HG03520 (cell line): Measurements from ENCODE around the gene IFNA5.

Experiments
- ATAC-seq: cut with Tn5 transposase; IDR thresholded peaks from one replicate; pipeline ENCODE4 v1.9.1; 2021; ENCODE audit warnings: mild to moderate bottlenecking, moderate library complexity; ENCODE audit not compliant: unreplicated experiment

Gene IFNA5

DNA sequence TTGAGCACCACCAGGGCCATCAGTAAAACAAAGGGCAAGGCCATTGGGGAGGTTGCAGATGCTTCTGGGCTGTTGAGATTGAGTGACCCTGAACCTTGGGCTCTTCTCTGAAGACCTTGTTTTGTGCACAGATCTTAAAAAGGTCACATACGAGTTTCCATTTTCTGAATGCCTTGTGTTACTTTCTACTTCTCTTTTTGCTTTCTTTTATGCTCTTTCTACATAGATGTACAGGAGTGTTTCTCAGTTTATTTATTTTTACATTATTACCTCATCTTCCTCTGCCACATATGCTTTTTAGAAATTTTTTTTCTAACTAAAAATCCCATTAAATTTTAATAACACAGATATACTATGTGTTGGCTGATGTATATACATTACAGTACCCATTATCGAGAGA lies at the start of gene IFNA5:
TSS of gene IFNA5 (minus strand) at position 101 of the 400 bp plus-strand sequence. CDS start at position 44, 57 bp downstream.
- ATAC-seq = no peak

DNA sequence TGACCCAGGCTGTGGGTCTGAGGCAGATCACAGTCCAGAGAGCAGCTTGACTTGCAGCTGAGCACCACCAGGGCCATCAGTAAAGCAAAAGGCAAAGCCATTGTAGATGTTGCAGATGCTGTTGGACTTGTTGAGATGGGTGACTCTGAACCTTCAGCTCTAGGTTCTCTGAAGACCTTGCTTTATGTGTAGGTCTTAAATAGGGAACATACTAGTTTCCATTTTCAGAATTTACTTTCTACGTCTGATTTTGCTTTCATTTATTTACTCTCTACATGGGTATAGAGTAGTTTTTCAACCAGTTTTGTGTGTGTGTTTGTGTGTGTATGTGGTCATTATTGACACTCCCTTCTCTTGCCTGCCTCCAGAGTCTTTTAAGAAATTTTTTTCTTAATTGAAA lies 45.7 kb upstream of the IFNA5 start, which contains the start of gene IFNA6:
TSS of gene IFNA6 (minus strand) at position 101 of the 400 bp plus-strand sequence. CDS start at position 101, 0 bp downstream.
- no peak for ATAC-seq

DNA sequence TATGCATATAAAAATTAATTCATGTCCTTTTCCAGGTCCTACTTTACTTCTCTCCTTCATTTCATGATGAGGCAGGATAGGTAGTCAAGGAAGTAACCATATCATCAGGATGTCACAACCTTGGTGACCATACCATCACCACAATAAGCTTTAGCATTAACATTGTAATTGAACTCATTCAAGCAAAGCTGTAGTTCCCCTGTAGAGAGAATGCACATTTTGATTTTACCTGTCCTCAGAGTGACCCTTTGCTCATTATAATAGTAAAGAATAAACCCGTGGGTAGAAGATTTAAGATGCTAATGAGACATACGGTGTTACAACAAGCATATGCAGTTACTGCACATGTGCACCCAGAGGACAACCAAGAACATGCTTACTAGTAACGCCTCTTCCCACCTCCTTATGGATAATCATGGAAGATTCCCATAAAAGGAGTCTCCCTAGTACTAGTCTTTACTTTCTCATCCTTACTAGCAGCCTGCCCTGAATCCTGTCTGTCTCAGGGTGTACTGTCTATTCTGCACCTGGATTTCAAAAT lies 43.4 kb upstream of the IFNA5 start:
- no peak for ATAC-seq

DNA sequence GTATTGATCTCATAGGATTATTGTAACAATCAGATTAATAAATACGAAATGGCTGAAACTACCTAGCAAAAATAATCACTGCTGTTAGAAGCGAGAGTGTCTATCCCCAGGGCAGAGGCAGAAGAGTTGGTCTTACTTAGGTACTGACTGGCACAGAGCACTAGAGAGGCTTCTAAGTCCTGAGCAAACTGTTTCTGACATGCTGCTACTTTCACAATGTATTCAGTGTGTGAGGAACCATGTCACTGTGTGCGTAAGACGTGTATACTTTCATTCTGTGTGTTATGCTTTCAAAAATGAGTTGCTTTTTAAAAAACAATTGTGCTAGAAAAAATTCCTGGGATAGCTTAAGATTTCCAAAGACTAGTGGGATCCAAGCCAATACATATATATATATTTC lies 35.6 kb upstream of the IFNA5 start:
- ATAC-seq = no peak

DNA sequence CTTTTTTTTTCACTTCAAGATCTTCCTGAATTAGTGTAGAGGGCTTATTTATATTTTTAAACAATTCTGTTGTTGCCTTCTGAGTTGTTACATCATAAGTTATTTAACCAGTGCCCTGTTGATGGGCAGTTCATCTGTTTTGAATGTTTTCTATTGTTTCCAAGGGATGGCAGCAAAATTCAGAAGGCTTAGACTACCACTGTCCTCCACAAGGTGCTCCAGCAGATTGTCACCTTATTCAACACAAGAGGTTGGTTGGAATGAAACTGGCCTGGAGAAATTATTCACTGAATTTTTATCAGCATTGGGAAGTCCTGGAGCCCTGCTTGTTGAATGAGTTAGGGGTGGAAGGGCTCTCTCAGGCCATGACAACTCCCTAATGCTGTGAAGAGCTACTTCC lies 31.3 kb upstream of the IFNA5 start:
- no peak for ATAC-seq

DNA sequence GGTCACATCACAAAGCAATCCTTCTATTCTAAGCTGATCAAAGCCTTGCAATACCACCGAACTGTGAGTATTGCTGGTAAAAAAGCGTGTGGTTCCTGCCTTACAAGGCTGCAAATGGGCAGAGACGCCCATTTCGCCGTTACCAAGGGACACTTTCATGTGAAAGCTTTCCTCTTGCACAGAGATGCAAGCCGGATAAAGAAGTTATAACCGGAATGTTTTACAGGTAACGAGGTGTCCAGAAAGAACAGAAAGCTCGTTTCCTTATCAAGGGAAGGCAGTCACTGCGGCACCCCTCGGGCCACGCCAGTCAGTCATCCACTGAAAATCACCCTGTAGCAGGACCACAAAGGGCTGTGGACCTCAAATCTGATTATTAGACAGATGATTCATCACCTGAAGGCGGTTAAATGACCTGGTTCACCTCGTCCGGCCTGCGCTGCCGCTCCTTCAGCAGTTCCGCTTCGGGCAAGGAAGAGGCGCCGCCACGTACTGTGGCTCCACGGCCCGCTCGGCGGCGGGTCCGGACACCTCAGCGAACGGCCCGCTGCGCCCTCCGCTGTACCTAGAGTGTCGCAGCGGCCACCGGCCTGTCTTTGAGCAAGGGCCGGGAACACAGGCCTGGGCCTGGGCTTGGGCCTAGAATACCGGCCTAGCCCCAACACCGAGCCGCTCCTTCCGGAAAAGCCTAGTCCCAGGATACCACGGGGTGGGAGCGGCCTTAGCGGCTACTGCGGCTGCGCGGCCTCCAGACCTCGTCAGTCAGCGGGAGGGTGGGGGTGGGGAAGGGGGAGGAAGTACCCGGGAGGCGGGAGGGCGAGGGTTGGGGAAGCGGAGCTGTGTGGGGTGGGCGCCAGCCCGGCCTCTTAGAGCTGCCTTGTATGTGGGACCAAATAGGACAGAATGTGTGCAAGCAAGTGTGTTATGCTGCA lies 29.9 kb upstream of the IFNA5 start, which contains the start of gene KLHL9:
TSS of gene KLHL9 (minus strand) at position 704 of the 932 bp plus-strand sequence. CDS start at position 159, 545 bp downstream.
- ATAC-seq = peak; percentile 81

DNA sequence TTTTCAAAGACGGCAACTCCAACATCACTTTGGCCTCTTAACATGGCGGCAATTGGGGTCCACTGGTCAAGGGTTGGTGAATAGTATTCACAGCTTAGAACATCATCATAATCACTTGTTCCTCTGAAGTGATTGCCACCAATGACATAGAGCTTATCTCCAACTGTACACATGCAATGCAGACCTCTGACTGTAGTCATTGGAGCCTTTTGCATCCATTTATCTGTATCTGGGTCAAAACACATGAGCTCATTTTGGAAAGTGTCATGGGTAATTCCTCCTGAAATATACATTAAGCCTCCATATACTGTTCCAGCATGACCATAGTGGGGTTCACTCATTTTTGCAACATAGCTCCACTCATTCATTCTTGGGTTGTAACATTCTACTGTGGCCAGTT lies 28.1 kb upstream of the IFNA5 start:
- ATAC-seq = no peak

DNA sequence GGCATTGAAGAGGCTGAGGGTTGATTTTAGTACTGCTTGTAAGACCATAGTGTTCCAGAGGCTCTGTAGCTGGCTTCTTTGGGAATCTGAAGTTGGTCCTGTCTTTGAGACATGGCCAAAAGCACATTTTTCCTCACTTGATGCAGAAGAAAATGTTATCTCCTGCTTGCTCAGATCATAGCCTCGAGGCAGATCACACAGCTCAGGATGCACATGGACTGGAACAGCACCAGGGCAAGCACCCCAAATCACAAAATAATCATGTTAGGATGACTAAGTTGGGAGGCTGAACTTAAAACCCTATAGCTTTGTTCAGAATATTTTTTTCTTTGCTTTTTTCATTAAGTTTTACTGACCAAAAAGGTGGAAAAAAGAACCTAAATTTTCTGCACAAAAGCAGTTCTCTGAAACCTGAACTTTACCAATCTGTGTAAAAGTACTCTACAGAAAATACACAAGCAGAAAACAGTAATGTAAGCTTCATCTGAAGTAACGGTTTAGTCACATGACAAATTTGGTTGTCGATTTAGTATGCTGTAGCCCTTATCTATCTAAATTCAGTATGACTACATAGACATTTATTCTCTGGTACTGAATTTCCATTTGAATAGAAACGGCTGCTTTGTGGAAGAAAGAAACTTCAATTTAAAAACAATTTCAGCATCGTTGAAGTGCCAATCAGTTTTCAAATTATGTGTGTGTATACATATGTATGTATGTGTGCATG lies 26.7 kb upstream of the IFNA5 start:
- no peak for ATAC-seq

DNA sequence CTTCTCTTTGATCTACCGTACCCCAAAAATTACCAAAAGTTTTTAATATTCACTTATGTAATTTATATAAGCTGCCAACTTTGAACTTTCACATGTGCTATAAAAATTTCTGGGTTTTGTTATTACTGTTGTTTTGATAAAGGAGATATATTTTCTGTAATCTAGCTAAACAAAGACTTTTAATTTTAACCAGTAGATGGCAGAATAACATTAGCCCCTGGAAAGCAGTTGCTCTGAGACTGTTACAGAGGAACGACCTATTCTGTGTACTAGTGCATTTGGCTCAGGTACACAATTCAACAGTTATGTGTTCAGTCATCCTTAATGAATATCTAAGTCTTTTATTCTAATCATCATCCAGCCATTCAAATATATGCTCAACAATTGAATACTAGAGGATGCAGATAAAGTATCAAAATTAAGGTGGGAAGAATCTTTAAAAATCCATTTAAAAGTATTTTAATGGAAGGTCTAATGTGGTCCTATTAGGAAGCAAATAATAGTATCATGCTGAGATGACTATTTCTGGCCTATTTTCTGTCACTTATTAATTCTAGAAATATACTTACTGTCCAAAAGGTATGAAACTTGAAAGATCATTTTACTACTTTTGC lies 21.5 kb upstream of the IFNA5 start:
- no peak for ATAC-seq

DNA sequence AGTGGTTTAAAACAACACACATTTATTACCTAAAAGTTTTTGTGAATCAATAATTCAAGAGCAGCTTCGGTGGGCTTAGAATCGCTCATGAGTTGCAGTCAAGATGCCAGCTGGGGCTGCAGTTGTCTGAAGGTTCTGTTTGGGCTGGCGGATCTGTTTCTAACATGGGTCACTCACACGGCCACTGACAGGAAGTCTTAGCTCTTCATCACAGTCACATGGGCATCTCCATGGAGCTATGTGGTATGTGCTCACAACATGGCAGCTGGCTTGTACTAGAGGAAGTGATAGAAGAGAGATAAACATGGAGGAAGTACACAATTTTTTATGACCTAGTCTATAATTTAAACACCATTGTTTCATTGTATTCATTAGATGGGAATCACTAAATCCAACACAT lies 18.9 kb upstream of the IFNA5 start:
- ATAC-seq = no peak

DNA sequence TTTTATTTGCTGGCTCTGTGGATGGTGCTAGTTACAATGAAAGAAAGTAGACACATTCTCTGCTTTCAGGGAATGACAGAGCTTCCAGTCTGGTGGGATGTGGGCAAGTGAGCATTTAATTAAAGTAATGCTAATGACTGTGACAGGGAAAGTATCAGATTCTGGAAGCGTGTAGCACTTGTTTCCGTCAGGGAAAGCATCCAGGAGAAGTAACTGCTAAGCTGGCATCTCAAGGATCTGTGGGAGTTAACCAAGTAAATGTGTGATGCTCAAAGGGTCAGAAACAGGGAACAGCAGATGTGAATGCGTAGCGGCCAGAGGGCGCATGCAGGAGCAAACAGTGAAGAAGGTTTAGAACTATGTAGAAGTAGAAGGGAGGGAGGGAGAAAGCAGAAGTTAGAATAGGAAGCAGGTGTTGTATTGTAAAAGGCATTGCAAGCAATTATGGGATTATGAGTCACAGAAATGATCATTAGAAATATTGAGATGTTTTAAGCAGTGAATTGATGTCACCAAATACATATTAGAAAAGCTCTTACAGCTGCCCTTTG lies 17.9 kb upstream of the IFNA5 start:
- no peak for ATAC-seq

DNA sequence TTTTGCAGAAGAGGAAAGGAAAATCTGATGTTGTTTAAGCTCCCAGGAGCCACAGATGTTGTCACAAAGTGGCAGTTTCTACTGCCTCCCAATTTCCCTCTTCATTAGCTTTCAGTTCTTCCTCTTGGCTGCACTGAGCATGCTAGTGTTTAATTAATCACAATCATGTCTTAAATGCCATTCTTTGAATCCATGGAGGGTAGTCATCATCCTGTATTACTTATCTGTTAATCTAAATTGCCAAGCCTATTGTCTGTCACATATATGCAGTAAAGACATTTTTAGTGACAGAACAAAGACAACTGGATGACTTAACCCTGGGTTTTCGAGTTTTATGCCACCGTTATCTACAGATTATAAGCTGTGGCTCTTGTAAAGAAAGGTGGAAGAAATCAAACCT lies 15.4 kb upstream of the IFNA5 start:
- ATAC-seq = no peak

DNA sequence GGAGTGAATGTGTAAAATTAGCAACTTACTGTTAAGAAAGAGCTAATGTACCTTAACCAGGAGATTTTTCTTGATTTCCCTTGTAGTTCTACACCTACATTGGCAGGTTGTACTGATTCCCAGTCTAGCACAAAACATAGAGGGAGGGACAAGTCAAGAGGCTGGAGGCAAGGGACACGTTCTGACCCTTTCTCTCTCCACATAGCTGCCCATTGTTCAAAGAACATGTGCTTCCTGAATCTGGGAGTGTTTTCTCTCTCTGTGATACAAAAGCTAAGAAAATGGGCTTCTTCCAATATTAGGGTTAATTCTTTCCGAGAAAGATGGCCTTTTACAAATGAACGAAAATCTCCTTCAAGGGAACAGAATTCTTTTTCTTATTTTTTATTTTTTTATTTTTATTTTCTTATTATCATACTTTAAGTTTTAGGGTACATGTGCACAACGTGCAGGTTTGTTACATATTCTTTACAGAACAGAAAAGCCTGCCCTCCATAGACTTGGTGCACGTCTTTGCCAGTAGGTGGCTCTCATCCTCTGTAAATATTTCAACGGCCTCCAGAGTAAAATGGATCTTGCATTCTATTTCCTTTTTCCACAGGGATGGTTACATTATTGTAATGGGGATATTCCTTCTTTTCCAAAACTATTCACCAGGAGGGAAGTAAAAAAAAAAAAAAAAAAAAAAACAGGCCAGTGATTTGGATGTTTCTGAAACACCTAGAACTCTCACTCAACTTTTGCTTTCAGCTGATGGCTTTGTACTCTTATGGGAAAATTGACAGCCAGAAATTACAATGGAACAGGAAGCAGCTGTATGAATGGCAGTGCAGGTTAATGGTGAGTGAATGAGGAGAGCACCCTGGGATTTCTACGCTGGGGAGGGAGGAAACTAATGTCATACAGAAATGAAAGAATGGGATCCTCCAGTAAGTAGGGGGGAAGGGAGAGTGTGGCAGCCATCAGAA lies 13.1 kb upstream of the IFNA5 start:
- peak; percentile 85 for ATAC-seq

DNA sequence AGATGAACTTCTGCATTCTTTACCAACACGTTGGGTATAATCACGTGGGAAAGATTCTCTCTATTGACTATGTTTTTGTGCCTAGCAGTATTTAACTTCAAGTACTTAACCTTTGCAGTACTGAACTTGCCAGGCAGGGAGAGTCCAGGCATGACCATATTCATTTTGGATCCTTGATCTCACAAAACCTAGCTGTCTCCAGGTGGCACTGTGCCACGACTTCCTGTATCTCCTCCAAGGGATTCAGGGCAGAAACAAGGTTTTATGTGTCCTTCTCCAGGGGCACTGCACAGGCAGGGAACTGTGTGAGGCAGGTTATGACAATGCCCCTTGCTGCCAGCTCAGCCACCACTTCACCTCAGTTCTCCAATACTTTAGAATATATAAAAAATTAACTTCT lies 11.7 kb upstream of the IFNA5 start:
- ATAC-seq = no peak

DNA sequence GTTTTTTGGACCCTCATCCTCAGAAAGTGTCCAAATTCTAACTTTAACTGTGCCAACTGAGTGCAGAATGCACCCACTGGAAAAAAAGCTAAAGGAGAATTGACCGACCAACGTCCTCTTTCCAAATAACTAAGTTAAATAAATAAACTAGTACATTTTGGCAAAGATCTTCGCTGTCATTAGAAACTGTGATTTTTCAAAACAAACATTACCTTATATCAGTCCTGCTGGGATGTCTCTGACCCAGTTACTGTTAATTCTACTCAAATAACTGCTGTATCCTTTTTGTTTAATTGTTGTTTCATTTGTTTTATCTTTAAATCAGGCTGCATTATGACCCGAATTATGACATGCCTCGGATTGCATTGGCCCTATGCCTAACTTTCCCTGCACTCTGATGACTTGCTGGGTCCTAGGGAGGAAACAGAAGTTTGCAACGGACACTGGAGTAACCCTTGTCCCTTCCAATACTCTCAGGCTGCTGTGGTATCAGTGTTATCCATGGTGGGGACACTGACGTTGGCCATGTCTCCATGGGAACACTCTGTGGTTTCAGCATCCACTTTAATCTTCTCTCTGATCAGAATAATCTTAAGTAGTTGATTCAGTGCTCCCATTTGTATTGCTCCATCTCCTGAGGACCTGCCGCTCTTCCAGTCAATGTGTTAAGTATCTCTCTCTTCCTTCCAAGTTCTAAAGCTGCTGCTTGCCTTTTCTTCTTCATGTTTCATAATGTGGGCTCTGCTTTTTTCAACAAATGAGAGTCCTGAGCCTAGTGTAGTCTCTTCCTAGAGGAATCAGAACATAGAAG lies 11.1 kb upstream of the IFNA5 start:
- no peak for ATAC-seq

DNA sequence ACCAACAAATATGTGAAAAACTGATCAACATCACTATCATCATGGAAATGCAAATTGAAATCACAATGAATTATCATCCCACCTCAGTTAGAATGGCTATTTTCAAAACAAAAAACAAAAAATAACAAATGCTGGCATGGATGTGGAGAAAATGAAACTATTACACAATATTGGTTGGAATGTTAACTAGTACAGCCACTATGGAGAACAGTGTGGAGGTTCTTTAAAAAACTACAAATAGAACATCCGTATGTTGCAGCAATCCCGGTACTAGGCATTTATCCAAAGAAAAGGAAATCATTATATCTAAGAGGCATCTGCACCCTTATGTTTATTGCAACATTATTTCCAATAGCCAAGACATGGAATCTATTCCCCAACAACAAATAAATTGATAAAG lies 9.0 kb upstream of the IFNA5 start:
- no peak for ATAC-seq

DNA sequence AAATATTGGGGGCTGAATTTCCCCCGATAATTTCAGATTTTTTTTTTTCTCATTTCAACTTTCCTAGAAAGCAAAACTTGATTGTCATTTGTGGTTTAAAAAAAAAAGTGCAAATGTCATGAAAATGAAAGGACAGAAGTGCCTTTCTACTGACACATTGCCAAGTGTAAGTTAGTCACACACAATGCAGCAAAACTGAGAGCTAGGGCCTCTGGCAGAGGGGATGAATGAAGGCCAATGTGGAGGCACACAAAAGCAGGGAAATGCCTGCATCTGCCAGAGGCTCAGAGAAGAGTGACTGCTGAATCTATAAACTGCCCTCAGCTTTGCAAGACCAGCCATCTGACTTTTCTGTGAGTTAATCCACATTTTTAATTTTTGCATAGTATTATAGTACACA lies 6.8 kb upstream of the IFNA5 start:
- no peak for ATAC-seq

DNA sequence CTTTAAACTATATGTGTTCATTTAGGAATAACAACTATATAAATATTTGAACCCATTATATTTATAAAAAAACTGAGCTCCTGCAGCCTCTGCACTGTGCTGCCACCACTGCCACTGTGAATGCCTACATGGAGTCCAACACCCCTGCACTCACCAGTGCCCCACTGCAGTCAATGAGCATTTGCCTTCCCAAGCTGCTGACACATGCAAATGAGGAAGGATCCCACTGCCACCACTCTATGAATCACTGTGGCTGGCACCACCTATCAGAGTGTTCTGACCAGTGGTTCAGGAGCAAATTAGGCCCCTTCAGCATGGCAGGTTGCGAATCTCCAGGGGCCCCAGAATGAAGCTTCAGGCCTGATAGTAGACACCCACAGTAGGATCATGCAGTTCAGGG lies 9.1 kb downstream of the IFNA5 start:
- no peak for ATAC-seq
